Common myeloid progenitor, CD34-positive (primary cell): ENCODE measurements around the gene CD27.

Experiments used
- CTCF ChIA-PET: fragments of 350-600 bp; sonication (Branson Sonifier 250); formaldehyde crosslinking; loops from one replicate; lab custom pipeline; 2021; ENCODE audit warnings: antibody characterized with exemption; lab: Charles Lee
- POLR2A ChIA-PET: fragments of 350-600 bp; sonication (Branson Sonifier 250); formaldehyde crosslinking; loops from one replicate; lab custom pipeline; 2021; ENCODE audit warnings: antibody characterized with exemption; lab: Charles Lee
- DNase-seq, 3 donors: peaks; one replicate each; pipeline versions ENCODE4 v3.0.0 to v3.0.0-alpha.2; 2013
- H3K27ac ChIP-seq, 2 experiments: 1 replicate in 1 of 2; 2 replicates in 1 of 2; pipeline ENCODE4 v1.7.0; 2013; ENCODE audit warnings: inconsistent platforms in 2 of 2, low read length in 2 of 2, mild to moderate bottlenecking in 2 of 2, low read depth in 1 of 2, moderate library complexity in 1 of 2; ENCODE audit not compliant: severe bottlenecking in 2 of 2, insufficient read depth in 1 of 2, poor library complexity in 1 of 2
- H3K27me3 ChIP-seq, 5 experiments: replicated peaks in 2 of 5; 1 replicate in 3 of 5; 2 replicates in 2 of 5; pipeline versions ENCODE4 v1.6.1 to v1.7.0; 2013; ENCODE audit warnings: low read length in 4 of 5, mild to moderate bottlenecking in 2 of 5, moderate library complexity in 2 of 5, inconsistent platforms in 1 of 5; ENCODE audit not compliant: insufficient read depth in 5 of 5, control insufficient read depth in 4 of 5
- H3K36me3 ChIP-seq, 4 experiments: 1 replicate in 2 of 4; 2 replicates in 2 of 4; pipeline versions ENCODE4 v1.6.1 to v1.7.0; 2013; ENCODE audit warnings: low read length in 3 of 4, control low read depth in 1 of 4, mild to moderate bottlenecking in 1 of 4; ENCODE audit not compliant: control insufficient read depth in 4 of 4, insufficient read depth in 4 of 4
- H3K4me1 ChIP-seq, 4 experiments: 1 replicate in 3 of 4; 2 replicates in 1 of 4; pipeline versions ENCODE4 v1.6.1 to v1.7.1; 2013; ENCODE audit warnings: low read length in 3 of 4, mild to moderate bottlenecking in 3 of 4, control low read depth in 1 of 4, inconsistent platforms in 1 of 4, moderate library complexity in 1 of 4; ENCODE audit not compliant: control insufficient read depth in 4 of 4, insufficient read depth in 4 of 4; ENCODE audit errors: control extremely low read depth in 1 of 4
- H3K4me3 ChIP-seq, 7 experiments: 1 replicate in 4 of 7; 2 replicates in 3 of 7; pipeline versions ENCODE4 v1.5.1 to v1.7.0; 2013; ENCODE audit warnings: mild to moderate bottlenecking in 7 of 7, low read length in 6 of 7, moderate library complexity in 6 of 7, inconsistent platforms in 2 of 7, low read depth in 2 of 7, control low read depth in 1 of 7; ENCODE audit not compliant: insufficient read depth in 4 of 7, control insufficient read depth in 1 of 7; ENCODE audit errors: extremely low read depth in 1 of 7
- H3K9me3 ChIP-seq, 5 experiments: 1 replicate in 4 of 5; 2 replicates in 1 of 5; pipeline versions ENCODE4 v1.6.1 to v1.7.1; 2013; ENCODE audit warnings: low read length in 4 of 5, mild to moderate bottlenecking in 2 of 5, inconsistent platforms in 1 of 5, low read depth in 1 of 5, moderate library complexity in 1 of 5; ENCODE audit not compliant: control insufficient read depth in 4 of 5, insufficient read depth in 2 of 5; ENCODE audit errors: control extremely low read depth in 1 of 5
- WGBS: methylation state at CpG from one replicate; pipeline ENCODE4 v1.1.5; 2013; ENCODE audit not compliant: insufficient coverage; 5-methylcytosine and 5-hydroxymethylcytosine counted together

The CD27 gene

GRCh38 chr12:6452245-6452943 is 7.6 kb downstream of the CD27 start:
- Histone ChIP-seq H3K9me3 (no peaks in the 10 kb centered on the region), H3K4me1 (peaks cover 5 to 37% (median 29%) of the 10 kb centered on the region in 4 experiments), H3K36me3 (peaks cover 7 to 31% (median 23%) of the 10 kb centered on the region in 4 experiments), H3K27me3 (no peaks in the 10 kb centered on the region), H3K27ac (peak overlapping the region; percentile 84 to 95), H3K4me3 (peak overlapping the region; percentile 64 to 98 (median 93))
- WGBS = 11% methylated on average over 8 of the region's 9 CpGs
- CTCF ChIA-PET = interaction anchor here (1.5 to 3.2 kb wide), 6 partner anchors 10 to 126 kb away, joined by 4 to 34 read pairs (median 17); no protein-coding TSS in a partner anchor
- DNase-seq = no peak
- POLR2A ChIA-PET = interaction anchor here (0.9 to 1.7 kb wide), 3 partner anchors 9 to 80 kb away, joined by 3 to 15 read pairs (median 4); no protein-coding TSS in a partner anchor

- 64% methylated on average over 17 of the region's 17 CpGs for WGBS
- peaks cover 5 to 37% (median 29%) of the 10 kb centered on the region in 4 experiments for H3K4me1 ChIP-seq
- peak overlapping the region; percentile 84 to 95 for H3K27ac ChIP-seq
- peaks cover 11 to 32% (median 28%) of the 10 kb centered on the region in 4 experiments for H3K36me3 ChIP-seq
- peak overlapping the region; percentile 10 to 98 (median 93) for H3K4me3 ChIP-seq
- no peak for DNase-seq
- ChIA-PET CTCF (interaction anchor here (1.5 to 3.2 kb wide), 6 partner anchors 9 to 126 kb away, joined by 4 to 34 read pairs (median 16); no protein-coding TSS in a partner anchor), POLR2A (interaction anchor here (0.9 kb wide), 1 partner anchor 10 kb away, joined by 4 read pairs; no protein-coding TSS in a partner anchor)
- no peaks in the 10 kb centered on the region for H3K9me3 ChIP-seq
- no peaks in the 10 kb centered on the region for H3K27me3 ChIP-seq
Measured at GRCh38 chr12:6452944-6453630, 8.3 kb downstream of the CD27 start.

GRCh38 chr12:6457220-6457945 is 12.6 kb downstream of the CD27 start:
- CTCF ChIA-PET = interaction anchor here (0.6 to 10.4 kb wide), 7 partner anchors 8 to 335 kb away, joined by 3 to 197 read pairs (median 3); no protein-coding TSS in a partner anchor
- POLR2A ChIA-PET = no interaction called here
- no peak overlapping the region for H3K27ac ChIP-seq
- WGBS = 92% methylated on average over 10 of the region's 12 CpGs
- H3K36me3 ChIP-seq = peaks cover 14 to 59% (median 50%) of the 10 kb centered on the region in 4 experiments
- no peak for DNase-seq
- no peaks in the 10 kb centered on the region for H3K9me3 ChIP-seq
- H3K4me1 ChIP-seq = peaks cover 14 to 55% (median 38%) of the 10 kb centered on the region in 4 experiments
- no peaks in the 10 kb centered on the region for H3K27me3 ChIP-seq
- H3K4me3 ChIP-seq = no peak overlapping the region

GRCh38 chr12:6458281-6459003 is 13.7 kb downstream of the CD27 start:
- Histone ChIP-seq H3K27me3 (no peaks in the 10 kb centered on the region), H3K4me1 (peaks cover 15 to 55% (median 39%) of the 10 kb centered on the region in 4 experiments), H3K36me3 (peaks cover 14 to 65% (median 50%) of the 10 kb centered on the region in 4 experiments), H3K4me3 (no peak overlapping the region), H3K9me3 (no peaks in the 10 kb centered on the region), H3K27ac (peak overlapping the region in 1 of 2 experiments; percentile 15)
- WGBS = 94% methylated on average over 13 of the region's 14 CpGs
- POLR2A ChIA-PET = interaction anchor here (0.7 to 1.5 kb wide), 2 partner anchors 11 to 346 kb away, joined by 3 to 4 read pairs; no protein-coding TSS in a partner anchor
- no peak for DNase-seq
- CTCF ChIA-PET = interaction anchor here (1.1 to 10.4 kb wide), 3 partner anchors 17 to 131 kb away, joined by 3 to 197 read pairs (median 3); no protein-coding TSS in a partner anchor

- H3K27ac ChIP-seq = peak overlapping the region in 1 of 2 experiments; percentile 15
- no peak for DNase-seq
- POLR2A ChIA-PET = interaction anchor here (0.7 to 1.5 kb wide), 2 partner anchors 10 to 346 kb away, joined by 3 to 4 read pairs; no protein-coding TSS in a partner anchor
- H3K9me3 ChIP-seq = no peaks in the 10 kb centered on the region
- WGBS = 100% methylated on average over 2 of the region's 2 CpGs
- H3K4me1 ChIP-seq = peaks cover 20 to 59% (median 44%) of the 10 kb centered on the region in 4 experiments
- no peak overlapping the region for H3K4me3 ChIP-seq
- H3K36me3 ChIP-seq = peaks cover 14 to 65% (median 52%) of the 10 kb centered on the region in 4 experiments
- CTCF ChIA-PET = interaction anchor here (1.1 to 10.4 kb wide), 3 partner anchors 18 to 132 kb away, joined by 3 to 197 read pairs (median 3); no protein-coding TSS in a partner anchor
- H3K27me3 ChIP-seq = no peaks in the 10 kb centered on the region
Measured at GRCh38 chr12:6459004-6459337, 14.2 kb downstream of the CD27 start.
